Colon (tissue), 2 donors: ENCODE results near the gene JOSD2.

Experiments used
- FAIRE-seq: peaks from 2 replicates; lab custom pipeline; 2012; peaks lifted over from hg19 to GRCh38; lab: Jason Lieb, UNC
- donor health status: control.
- donor health status: control.

JOSD2 gene

GRCh38 chr19:50512999-50513745 lies 2.2 kb upstream of the JOSD2 start:
- no peak for FAIRE-seq

- no peak for FAIRE-seq
These were observed 1.4 kb upstream of the JOSD2 start for GRCh38 chr19:50512112-50512998.

GRCh38 chr19:50510700-50511068 lies 307 bp downstream of the JOSD2 start:
- no peak for FAIRE-seq

- FAIRE-seq = no peak
These were observed 795 bp downstream of the JOSD2 start for GRCh38 chr19:50510121-50510670.

GRCh38 chr19:50509366-50509765 lies 1.6 kb downstream of the JOSD2 start:
- FAIRE-seq = no peak

- FAIRE-seq = no peak
These were observed 2.2 kb downstream of the JOSD2 start for GRCh38 chr19:50508843-50509190.

GRCh38 chr19:50507376-50507775 lies 3.6 kb downstream of the JOSD2 start:
- no peak for FAIRE-seq

- FAIRE-seq = no peak
These were observed 4.3 kb downstream of the JOSD2 start for GRCh38 chr19:50506700-50507099.

- FAIRE-seq = no peak
These were observed 5.0 kb downstream of the JOSD2 start for GRCh38 chr19:50505856-50506611.

- FAIRE-seq = no peak
These were observed 9.2 kb downstream of the JOSD2 start for GRCh38 chr19:50501568-50502475.

- FAIRE-seq = no peak
These were observed 9.8 kb downstream of the JOSD2 start for GRCh38 chr19:50501186-50501567.

- FAIRE-seq = no peak
These were observed 10.2 kb downstream of the JOSD2 start for GRCh38 chr19:50500753-50501151.

- no peak for FAIRE-seq
These were observed 10.8 kb downstream of the JOSD2 start for GRCh38 chr19:50500060-50500752.

- no peak for FAIRE-seq
These were observed 12.6 kb downstream of the JOSD2 start for GRCh38 chr19:50498219-50499056.

- no peak for FAIRE-seq
These were observed 14.0 kb downstream of the JOSD2 start for GRCh38 chr19:50497022-50497405.

- no peak for FAIRE-seq
These were observed 14.6 kb downstream of the JOSD2 start for GRCh38 chr19:50496189-50497021.

GRCh38 chr19:50495020-50495531 lies 15.9 kb downstream of the JOSD2 start:
- no peak for FAIRE-seq

GRCh38 chr19:50494186-50495019 lies 16.6 kb downstream of the JOSD2 start:
- FAIRE-seq = no peak
